ENCODE results near the gene PDLIM7. TPM values are rescaled to one million over a fixed set of nuclear protein-coding genes. Genes with fewer than 3 reads are reported as not detected.

The PDLIM7 gene
- total RNA-seq, 2 experiments from 2014 or later = 38.5 to 41.9 TPM

GRCh38 chr5:177503351-177504085 lies 6.1 kb upstream of the PDLIM7 start:
- no peak overlapping the region for H3K27ac Mint-ChIP-seq

GRCh38 chr5:177502886-177503285 lies 5.5 kb upstream of the PDLIM7 start:
- no peak for DNase-seq
- H3K36me3 Mint-ChIP-seq = peaks cover 5% of the 10 kb centered on the region
- peaks cover 13% of the 10 kb centered on the region for H3K27me3 Mint-ChIP-seq
- no peak overlapping the region for H3K27ac Mint-ChIP-seq
- H3K9me3 Mint-ChIP-seq = no peaks in the 10 kb centered on the region
- no peak overlapping the region for H3K4me3 Mint-ChIP-seq
- H3K4me1 Mint-ChIP-seq = peaks cover 14% of the 10 kb centered on the region

More at GRCh38 chr5:177503351-177504085, 6.1 kb upstream of the PDLIM7 start:
- Mint-ChIP-seq H3K9me3 (no peaks in the 10 kb centered on the region), H3K36me3 (peaks cover 5% of the 10 kb centered on the region), H3K4me3 (no peak overlapping the region), H3K4me1 (peaks cover 9% of the 10 kb centered on the region), H3K27me3 (peaks cover 8% of the 10 kb centered on the region)
- DNase-seq = no peak

GRCh38 chr5:177501874-177502678 lies 4.7 kb upstream of the PDLIM7 start:
- peaks cover 13% of the 10 kb centered on the region for H3K27me3 Mint-ChIP-seq
- no peak overlapping the region for H3K4me3 Mint-ChIP-seq
- H3K9me3 Mint-ChIP-seq = no peaks in the 10 kb centered on the region
- H3K4me1 Mint-ChIP-seq = peaks cover 16% of the 10 kb centered on the region
- H3K36me3 Mint-ChIP-seq = peaks cover 2% of the 10 kb centered on the region
- DNase-seq = no peak
- peak overlapping the region; percentile 25 for H3K27ac Mint-ChIP-seq

GRCh38 chr5:177500685-177501522 lies 3.5 kb upstream of the PDLIM7 start:
- Mint-ChIP-seq H3K4me1 (peaks cover 20% of the 10 kb centered on the region), H3K27ac (no peak overlapping the region), H3K9me3 (no peaks in the 10 kb centered on the region)

GRCh38 chr5:177499842-177500241 lies 2.4 kb upstream of the PDLIM7 start:
- Mint-ChIP-seq H3K27me3 (peaks cover 13% of the 10 kb centered on the region), H3K27ac (no peak overlapping the region), H3K4me1 (peaks cover 26% of the 10 kb centered on the region), H3K9me3 (no peaks in the 10 kb centered on the region), H3K36me3 (no peaks in the 10 kb centered on the region), H3K4me3 (no peak overlapping the region)
- DNase-seq = no peak

More at GRCh38 chr5:177500685-177501522, 3.5 kb upstream of the PDLIM7 start:
- Mint-ChIP-seq H3K36me3 (no peaks in the 10 kb centered on the region), H3K4me3 (no peak overlapping the region), H3K27me3 (peaks cover 13% of the 10 kb centered on the region)
- DNase-seq = peak; percentile 80

- Mint-ChIP-seq H3K27ac (peak overlapping the region; percentile 47), H3K4me1 (peaks cover 31% of the 10 kb centered on the region), H3K36me3 (no peaks in the 10 kb centered on the region)
Observed at GRCh38 chr5:177498013-177498787, 796 bp upstream of the PDLIM7 start.

GRCh38 chr5:177496727-177497291 lies 595 bp downstream of the PDLIM7 start:
- peak overlapping the region; percentile 79 for H3K4me3 Mint-ChIP-seq
- H3K27me3 Mint-ChIP-seq = peaks cover 13% of the 10 kb centered on the region
- DNase-seq = peak; percentile 40
- H3K4me1 Mint-ChIP-seq = peaks cover 26% of the 10 kb centered on the region
- peaks cover 2% of the 10 kb centered on the region for H3K36me3 Mint-ChIP-seq
- H3K27ac Mint-ChIP-seq = no peak overlapping the region
- no peaks in the 10 kb centered on the region for H3K9me3 Mint-ChIP-seq

More at GRCh38 chr5:177498013-177498787, 796 bp upstream of the PDLIM7 start:
- Mint-ChIP-seq H3K27me3 (peaks cover 13% of the 10 kb centered on the region), H3K9me3 (no peaks in the 10 kb centered on the region), H3K4me3 (peak overlapping the region; percentile 79)
- DNase-seq = peak; percentile 42

- no peak overlapping the region for H3K27ac Mint-ChIP-seq
- H3K4me3 Mint-ChIP-seq = peak overlapping the region; percentile 79
- DNase-seq = no peak
- peaks cover 13% of the 10 kb centered on the region for H3K27me3 Mint-ChIP-seq
- H3K9me3 Mint-ChIP-seq = no peaks in the 10 kb centered on the region
- H3K4me1 Mint-ChIP-seq = peaks cover 26% of the 10 kb centered on the region
- peaks cover 3% of the 10 kb centered on the region for H3K36me3 Mint-ChIP-seq
Observed at GRCh38 chr5:177496070-177496726, 1.2 kb downstream of the PDLIM7 start.

- DNase-seq = no peak
- Mint-ChIP-seq H3K27me3 (peaks cover 12% of the 10 kb centered on the region), H3K27ac (no peak overlapping the region), H3K9me3 (no peaks in the 10 kb centered on the region), H3K36me3 (peaks cover 7% of the 10 kb centered on the region), H3K4me3 (peak overlapping the region; percentile 79), H3K4me1 (peaks cover 26% of the 10 kb centered on the region)
Observed at GRCh38 chr5:177495243-177496060, 2.0 kb downstream of the PDLIM7 start.

- DNase-seq = no peak
- peaks cover 26% of the 10 kb centered on the region for H3K4me1 Mint-ChIP-seq
- no peaks in the 10 kb centered on the region for H3K9me3 Mint-ChIP-seq
- peaks cover 9% of the 10 kb centered on the region for H3K36me3 Mint-ChIP-seq
- H3K27ac Mint-ChIP-seq = peak overlapping the region; percentile 75
- H3K27me3 Mint-ChIP-seq = peaks cover 10% of the 10 kb centered on the region
- H3K4me3 Mint-ChIP-seq = no peak overlapping the region
Observed at GRCh38 chr5:177494346-177495195, 2.8 kb downstream of the PDLIM7 start.

GRCh38 chr5:177493795-177494345 lies 3.5 kb downstream of the PDLIM7 start:
- peaks cover 26% of the 10 kb centered on the region for H3K4me1 Mint-ChIP-seq
- H3K36me3 Mint-ChIP-seq = peaks cover 11% of the 10 kb centered on the region
- H3K4me3 Mint-ChIP-seq = no peak overlapping the region
- no peak for DNase-seq
- H3K27ac Mint-ChIP-seq = peak overlapping the region; percentile 75
- no peaks in the 10 kb centered on the region for H3K9me3 Mint-ChIP-seq
- peaks cover 8% of the 10 kb centered on the region for H3K27me3 Mint-ChIP-seq

- Mint-ChIP-seq H3K4me3 (no peak overlapping the region), H3K27me3 (no peaks in the 10 kb centered on the region), H3K9me3 (no peaks in the 10 kb centered on the region), H3K27ac (no peak overlapping the region), H3K4me1 (peaks cover 17% of the 10 kb centered on the region), H3K36me3 (peaks cover 11% of the 10 kb centered on the region)
- DNase-seq = no peak
Observed at GRCh38 chr5:177492841-177493240, 4.6 kb downstream of the PDLIM7 start.
